CD4-positive, alpha-beta T cell (primary cell): ENCODE results near the gene DNPEP. TPM values are rescaled to one million over a fixed set of nuclear protein-coding genes. Genes with fewer than 3 reads are reported as not detected.

Experiments
- ATAC-seq: fragments of 200-7000 bp; cut with Tn5 transposase; one replicate; pipeline ENCODE4 v1.10.0; 2022; ENCODE audit warnings: mild to moderate bottlenecking; ENCODE audit not compliant: poor library complexity
- CTCF ChIA-PET: fragments of 350-600 bp; sonication (Branson Sonifier 250); formaldehyde crosslinking; loops from one replicate; lab custom pipeline; 2021; ENCODE audit warnings: antibody characterized with exemption, inconsistent platforms; lab: Charles Lee
- POLR2A ChIA-PET: fragments of 350-600 bp; sonication (Branson Sonifier 250); formaldehyde crosslinking; loops from one replicate; lab custom pipeline; 2021; ENCODE audit warnings: antibody characterized with exemption, inconsistent platforms; lab: Charles Lee
- DNase-seq, 14 experiments: peaks; one replicate each; pipeline ENCODE4 v3.0.0-alpha.2; 2013 to 2020; ENCODE audit warnings: mixed read lengths in 2 of 14
- H3K27ac ChIP-seq, 2 donors: one replicate each; pipeline versions ENCODE4 v1.5.1 to v1.7.0; 2013; ENCODE audit warnings: low read length in 2 of 2, low read depth in 1 of 2, mild to moderate bottlenecking in 1 of 2
- H3K27me3 ChIP-seq, 2 experiments: 1 replicate in 1 of 2; 2 replicates in 1 of 2; pipeline versions ENCODE4 v1.6.1 to v1.7.0; 2013; ENCODE audit warnings: low read length in 2 of 2, control low read depth in 1 of 2, mild to moderate bottlenecking in 1 of 2, moderate library complexity in 1 of 2; ENCODE audit not compliant: insufficient read depth in 2 of 2, control insufficient read depth in 1 of 2
- H3K36me3 ChIP-seq: one replicate; pipeline ENCODE4 v1.6.1; 2013; ENCODE audit warnings: low read length, control low read depth; ENCODE audit not compliant: insufficient read depth
- H3K4me1 ChIP-seq: one replicate; pipeline ENCODE4 v1.6.1; 2013; ENCODE audit warnings: low read length, control low read depth; ENCODE audit not compliant: insufficient read depth
- H3K4me3 ChIP-seq: one replicate; pipeline ENCODE4 v1.5.1; 2013; ENCODE audit warnings: mild to moderate bottlenecking, low read length, moderate library complexity
- H3K9me3 ChIP-seq, 2 experiments: 1 replicate in 1 of 2; 2 replicates in 1 of 2; pipeline versions ENCODE4 v1.6.1 to v1.7.0; 2013; ENCODE audit warnings: low read length in 2 of 2, mild to moderate bottlenecking in 2 of 2, control low read depth in 1 of 2, moderate library complexity in 1 of 2; ENCODE audit not compliant: control insufficient read depth in 1 of 2, insufficient read depth in 1 of 2
- H3K27ac Mint-ChIP-seq: one replicate; pipeline ENCODE4 v1.8.0; 2020; ENCODE audit warnings: mixed read lengths
- H3K27me3 Mint-ChIP-seq: one replicate; pipeline ENCODE4 v1.8.0; 2021; ENCODE audit warnings: mixed read lengths
- H3K36me3 Mint-ChIP-seq: one replicate; pipeline ENCODE4 v1.8.0; 2021; ENCODE audit warnings: low read depth, mixed read lengths
- H3K4me1 Mint-ChIP-seq: one replicate; pipeline ENCODE4 v1.8.0; 2021; ENCODE audit warnings: low read depth, mixed read lengths
- H3K4me3 Mint-ChIP-seq: one replicate; pipeline ENCODE4 v1.8.0; 2020; ENCODE audit warnings: mild to moderate bottlenecking, mixed read lengths
- H3K9me3 Mint-ChIP-seq: one replicate; pipeline ENCODE4 v1.8.0; 2020; ENCODE audit warnings: mixed read lengths
- intact Hi-C, 2 experiments: fragments of 100-400 bp; cut with DNase I in 1 of 2; cut with micrococcal nuclease in 1 of 2; formaldehyde crosslinking; loops; one replicate each; pipeline versions ENCODE4 v1.15.1 to v1.9.0; 2023 to 2025; cut with DNase I, micrococcal nuclease
- total RNA-seq, 174 experiments: library from RNA in 2 of 174; stranded (reverse) in 2 of 174; gene quantifications; one replicate each; pipeline ENCODE4 v1.2.3 and lab custom pipeline; 2021 to 2026
- TF ChIP-seq, protein P1 (sequence below): fragments of 200-600 bp; IDR thresholded peaks from one replicate; pipeline ENCODE4 v1.8.0; 2022; ENCODE audit warnings: antibody characterized with exemption, mild to moderate bottlenecking

The DNPEP gene
- total RNA-seq, 2 experiments from 2014 or later, result 99.0 to 99.9 TPM

DNA sequence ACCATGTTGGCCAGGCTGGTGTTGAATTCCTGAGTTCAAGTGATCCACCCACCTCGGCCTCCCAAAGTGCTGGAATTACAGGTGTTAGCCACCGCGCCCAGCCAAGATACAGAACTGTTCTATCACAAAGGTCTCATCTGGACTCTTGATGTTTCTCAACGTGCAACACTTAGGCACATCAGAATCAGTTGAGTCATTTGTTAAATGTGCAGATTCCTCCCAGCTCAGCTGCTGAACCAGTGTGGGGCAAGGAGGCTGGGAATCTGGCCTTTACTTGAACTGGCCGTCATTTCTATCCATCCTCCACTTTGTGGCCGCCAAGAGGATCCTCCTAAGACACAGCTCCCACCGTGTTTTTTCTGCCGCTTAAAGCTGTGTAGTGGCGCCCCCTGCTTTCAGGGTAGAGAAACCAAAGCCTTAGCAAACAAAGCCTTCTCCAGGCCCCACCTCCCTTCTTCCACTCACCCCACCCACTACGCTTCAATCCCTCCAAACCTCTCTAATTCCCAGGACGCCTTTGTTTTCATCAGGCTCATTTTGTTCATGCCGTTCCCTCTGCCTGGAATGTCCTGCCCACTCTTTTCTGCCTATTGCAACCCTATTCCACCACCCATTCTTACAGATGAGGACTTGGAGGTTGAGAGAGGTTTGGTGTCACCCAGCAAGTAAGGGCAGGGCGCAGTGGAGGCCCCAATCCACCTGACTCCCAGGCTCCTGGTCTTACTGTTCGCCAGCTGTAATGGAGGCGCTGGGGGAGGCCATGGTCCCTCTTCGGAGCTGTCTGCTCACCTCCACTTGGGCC is 46.2 kb upstream of the DNPEP start:
- intact Hi-C loops, result loop anchor here in 1 of 2 experiments (1.0 kb wide), 1 partner anchor 31 kb away; no protein-coding TSS in a partner anchor
- Histone ChIP-seq H3K4me3 (no peak overlapping the region), H3K36me3 (no peaks in the 10 kb centered on the region), H3K27ac (no peak overlapping the region), H3K4me1 (peaks cover 10% of the 10 kb centered on the region), H3K9me3 (peaks cover 0 to 14% of the 10 kb centered on the region in 2 experiments), H3K27me3 (peaks cover 22 to 27% of the 10 kb centered on the region in 2 experiments)
- Mint-ChIP-seq H3K9me3 (no peaks in the 10 kb centered on the region), H3K36me3 (no peaks in the 10 kb centered on the region), H3K4me1 (no peaks in the 10 kb centered on the region), H3K27ac (no peak overlapping the region), H3K27me3 (peaks cover 32% of the 10 kb centered on the region), H3K4me3 (no peak overlapping the region)
- ChIA-PET POLR2A (interaction anchor here (1.7 kb wide), 1 partner anchor 64 kb away, joined by 4 read pairs; no protein-coding TSS in a partner anchor), CTCF (no interaction called here)
- DNase-seq (peak in 4 of 14 experiments; percentile 21 to 46 (median 39)), ATAC-seq (peak; percentile 52)
- TF ChIP-seq, protein P1, sequence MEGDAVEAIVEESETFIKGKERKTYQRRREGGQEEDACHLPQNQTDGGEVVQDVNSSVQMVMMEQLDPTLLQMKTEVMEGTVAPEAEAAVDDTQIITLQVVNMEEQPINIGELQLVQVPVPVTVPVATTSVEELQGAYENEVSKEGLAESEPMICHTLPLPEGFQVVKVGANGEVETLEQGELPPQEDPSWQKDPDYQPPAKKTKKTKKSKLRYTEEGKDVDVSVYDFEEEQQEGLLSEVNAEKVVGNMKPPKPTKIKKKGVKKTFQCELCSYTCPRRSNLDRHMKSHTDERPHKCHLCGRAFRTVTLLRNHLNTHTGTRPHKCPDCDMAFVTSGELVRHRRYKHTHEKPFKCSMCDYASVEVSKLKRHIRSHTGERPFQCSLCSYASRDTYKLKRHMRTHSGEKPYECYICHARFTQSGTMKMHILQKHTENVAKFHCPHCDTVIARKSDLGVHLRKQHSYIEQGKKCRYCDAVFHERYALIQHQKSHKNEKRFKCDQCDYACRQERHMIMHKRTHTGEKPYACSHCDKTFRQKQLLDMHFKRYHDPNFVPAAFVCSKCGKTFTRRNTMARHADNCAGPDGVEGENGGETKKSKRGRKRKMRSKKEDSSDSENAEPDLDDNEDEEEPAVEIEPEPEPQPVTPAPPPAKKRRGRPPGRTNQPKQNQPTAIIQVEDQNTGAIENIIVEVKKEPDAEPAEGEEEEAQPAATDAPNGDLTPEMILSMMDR, result no peak

DNA sequence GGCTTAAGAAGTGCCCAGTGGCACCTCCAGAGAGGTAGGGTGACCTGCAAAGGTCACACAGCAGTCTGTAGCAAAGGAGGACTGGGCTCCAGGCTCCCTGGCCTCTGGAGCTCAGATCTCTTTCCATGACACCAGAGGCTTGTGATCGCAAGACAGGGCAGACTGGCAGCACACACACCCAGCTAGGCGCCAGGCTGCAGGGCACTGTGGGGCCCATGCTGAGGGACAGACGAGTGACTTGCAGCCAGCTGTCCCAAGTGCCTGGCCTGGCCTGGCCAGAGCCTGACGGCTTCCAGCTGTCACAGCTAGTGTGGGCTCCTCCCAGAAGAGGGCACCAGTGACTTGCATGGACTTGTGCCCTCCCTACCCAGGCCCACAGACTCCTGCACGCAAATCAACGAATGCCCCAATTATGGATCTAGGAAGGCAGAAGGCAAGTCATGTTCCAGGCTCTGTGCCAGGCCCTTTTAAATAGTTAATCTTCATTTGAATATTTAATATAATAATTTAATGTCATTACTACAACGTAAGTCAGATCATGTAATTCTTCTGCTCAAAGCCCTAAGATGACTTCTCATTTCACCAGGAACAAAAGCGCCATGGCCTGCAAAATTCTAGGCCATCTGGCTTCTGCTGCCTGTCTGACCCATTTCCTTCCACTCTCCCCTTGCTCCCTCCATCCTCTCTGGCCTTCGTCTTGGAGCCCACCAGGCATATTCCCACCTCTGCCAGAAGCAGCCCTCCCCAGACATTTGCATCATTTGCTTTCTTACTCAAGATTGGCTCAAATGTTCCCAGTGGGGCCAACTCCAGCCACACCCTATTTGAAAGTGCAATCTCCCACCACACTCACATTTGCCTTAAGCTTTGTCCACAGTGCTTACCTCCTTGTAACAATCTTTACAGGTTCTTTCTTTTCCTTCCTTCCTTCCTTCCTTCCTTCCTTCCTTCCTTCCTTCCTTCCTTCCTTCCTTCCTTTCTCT is 43.2 kb upstream of the DNPEP start:
- TF ChIP-seq, protein P1, result peak; percentile 10
- intact Hi-C loops, result loop anchor here in 1 of 2 experiments (1.0 kb wide), 1 partner anchor 99 kb away; no protein-coding TSS in a partner anchor
- ATAC-seq (no peak), DNase-seq (peak in 2 of 14 experiments; percentile 14 to 27)
- Mint-ChIP-seq H3K36me3 (no peaks in the 10 kb centered on the region), H3K4me1 (no peaks in the 10 kb centered on the region), H3K9me3 (no peaks in the 10 kb centered on the region), H3K27ac (no peak overlapping the region), H3K4me3 (no peak overlapping the region), H3K27me3 (peaks cover 40% of the 10 kb centered on the region)
- Histone ChIP-seq H3K36me3 (no peaks in the 10 kb centered on the region), H3K27me3 (peaks cover 15 to 24% of the 10 kb centered on the region in 2 experiments), H3K9me3 (peaks cover 0 to 6% of the 10 kb centered on the region in 2 experiments), H3K4me1 (peaks cover 10% of the 10 kb centered on the region), H3K27ac (no peak overlapping the region), H3K4me3 (no peak overlapping the region)
- POLR2A ChIA-PET, result no interaction called here
- CTCF ChIA-PET, result interaction anchor here (1.6 kb wide), 1 partner anchor 99 kb away, joined by 5 read pairs; no protein-coding TSS in a partner anchor

DNA sequence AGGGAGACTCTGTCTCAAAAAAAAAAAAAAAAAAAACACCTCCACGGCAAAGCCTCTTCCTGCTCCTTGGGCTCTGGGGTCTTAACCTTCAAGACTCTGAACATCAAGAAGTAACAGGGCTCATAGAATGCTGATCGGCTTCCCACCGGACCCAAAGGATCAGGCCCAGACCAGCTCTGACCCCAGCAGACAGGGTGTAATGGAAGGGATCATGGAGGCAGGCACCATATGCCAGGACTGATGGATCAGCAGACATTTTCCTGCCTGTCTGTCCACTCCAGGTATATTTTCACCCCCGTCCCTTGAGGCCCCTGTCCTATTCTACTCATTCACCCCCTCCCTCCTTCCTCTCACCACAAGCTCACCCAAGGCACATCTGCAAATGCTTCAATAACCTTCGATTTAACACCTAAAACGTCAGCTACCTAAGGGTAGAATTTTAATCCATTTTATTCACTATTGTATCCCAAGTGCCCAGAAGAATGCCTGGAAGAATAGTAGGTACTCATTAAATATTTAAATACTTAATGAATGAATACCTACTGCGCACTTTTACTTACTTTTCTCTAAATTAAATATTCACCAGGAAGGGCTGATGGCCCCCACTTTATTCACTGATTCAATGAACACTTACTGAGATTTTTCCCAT is 42.4 kb upstream of the DNPEP start:
- Histone ChIP-seq H3K36me3 (no peaks in the 10 kb centered on the region), H3K9me3 (no peaks in the 10 kb centered on the region), H3K27ac (no peak overlapping the region), H3K4me1 (peaks cover 5% of the 10 kb centered on the region), H3K27me3 (peaks cover 12 to 16% of the 10 kb centered on the region in 2 experiments), H3K4me3 (no peak overlapping the region)
- no peak overlapping the region for H3K4me3 Mint-ChIP-seq
- intact Hi-C loops, result loop anchor here in 1 of 2 experiments (1.0 kb wide), 1 partner anchor 100 kb away; no protein-coding TSS in a partner anchor
- ChIA-PET POLR2A (no interaction called here), CTCF (interaction anchor here (1.6 kb wide), 1 partner anchor 100 kb away, joined by 5 read pairs; no protein-coding TSS in a partner anchor)
- TF ChIP-seq, protein P1, result no peak
- DNase-seq, result no peak
- no peaks in the 10 kb centered on the region for H3K9me3 Mint-ChIP-seq
- no peak for ATAC-seq
- no peak overlapping the region for H3K27ac Mint-ChIP-seq
- H3K27me3 Mint-ChIP-seq, result peaks cover 38% of the 10 kb centered on the region
- no peaks in the 10 kb centered on the region for H3K4me1 Mint-ChIP-seq
- no peaks in the 10 kb centered on the region for H3K36me3 Mint-ChIP-seq
